ENCODE data around the gene TUB. TPM values are rescaled to one million over a fixed set of nuclear protein-coding genes. Genes with fewer than 3 reads are reported as not detected.

TUB gene
- total and polyA plus RNA-seq, 2 donors (not counting 1 experiment from before 2014, with no cell fraction given): 0.06 to 0.10 TPM

GRCh38 chr11:8055836-8056526 is 25.0 kb upstream of the TUB start:
- Mint-ChIP-seq H3K9me3 (ENCODE audit: insufficient read depth) (no peaks in the 10 kb centered on the region), H3K27ac (no peak overlapping the region), H3K27me3 (peaks cover 15% of the 10 kb centered on the region), H3K4me1 (no peaks in the 10 kb centered on the region), H3K4me3 (no peak overlapping the region)
- no peaks in the 10 kb centered on the region for H3K36me3 ChIP-seq (replicated peaks in 1 of 2; ENCODE audit: control extremely low read depth in 1 of 2, control insufficient read depth in 1 of 2, extremely low read depth in 1 of 2, insufficient read depth in 2 of 2, low read length in 1 of 2)
- H4K20me1 ChIP-seq (ENCODE audit: control insufficient read depth, insufficient read depth, low read length, poor library complexity, severe bottlenecking): no peaks in the 10 kb centered on the region
- peaks cover 0 to 2% (median 0%) of the 10 kb centered on the region in 4 experiments for H3K27me3 ChIP-seq (replicated peaks in 1 of 4; ENCODE audit: control extremely low read depth in 1 of 4, control insufficient read depth in 3 of 4, insufficient read depth in 4 of 4, low read length in 3 of 4)
- POLR2A ChIA-PET: no interaction called here
- ATAC-seq (ENCODE audit: low read depth) (no peak), DNase-seq (no peak)
- no peak overlapping the region for H2AFZ ChIP-seq (ENCODE audit: insufficient read depth, low read depth, low read length, poor library complexity, severe bottlenecking)
- H3K4me2 ChIP-seq (replicated peaks; ENCODE audit: low read depth, low read length, poor library complexity, severe bottlenecking): no peak overlapping the region
- 75% methylated on average over 8 of the region's 10 CpGs for WGBS (ENCODE audit: insufficient coverage)
- H3K27ac ChIP-seq (ENCODE audit: low read length in 2 of 2): no peak overlapping the region
- H3K4me1 ChIP-seq (ENCODE audit: control insufficient read depth in 2 of 2, insufficient read depth in 2 of 2, low read length in 2 of 2): no peaks in the 10 kb centered on the region
- TF ChIP-seq EZH2 (IDR thresholded peaks at IDR 0.05; ENCODE audit: borderline replicate concordance, insufficient read depth, low read depth, low read length, poor library complexity, severe bottlenecking): no peak
- TF ChIP-seq CTCF (IDR thresholded peaks at IDR 0.05): no peak
- no peak overlapping the region for H3K4me3 ChIP-seq (ENCODE audit: control extremely low read depth in 1 of 5, extremely low read depth in 1 of 5, insufficient read depth in 1 of 5, low read depth in 2 of 5, low read length in 4 of 5)
- H3K9me3 ChIP-seq (ENCODE audit: control extremely low read depth in 1 of 3, control insufficient read depth in 2 of 3, insufficient read depth in 1 of 3, low read length in 2 of 3): no peaks in the 10 kb centered on the region
- intact Hi-C loops (cut with micrococcal nuclease): no loop called here
- CTCF ChIA-PET: no interaction called here
- H3K79me2 ChIP-seq (ENCODE audit: control insufficient read depth, insufficient read depth, low read length): no peaks in the 10 kb centered on the region
- no peak overlapping the region for H3K9ac ChIP-seq (ENCODE audit: low read length)

- H3K36me3 ChIP-seq (replicated peaks in 1 of 2; ENCODE audit: control extremely low read depth in 1 of 2, control insufficient read depth in 1 of 2, extremely low read depth in 1 of 2, insufficient read depth in 2 of 2, low read length in 1 of 2): no peaks in the 10 kb centered on the region
- H3K9me3 ChIP-seq (ENCODE audit: control extremely low read depth in 1 of 3, control insufficient read depth in 2 of 3, insufficient read depth in 1 of 3, low read length in 2 of 3): no peaks in the 10 kb centered on the region
- DNase-seq (no peak), ATAC-seq (ENCODE audit: low read depth) (no peak)
- no peak overlapping the region for H3K27ac ChIP-seq (ENCODE audit: low read length in 2 of 2)
- H3K27me3 ChIP-seq (replicated peaks in 1 of 4; ENCODE audit: control extremely low read depth in 1 of 4, control insufficient read depth in 3 of 4, insufficient read depth in 4 of 4, low read length in 3 of 4): peaks cover 0 to 2% (median 0%) of the 10 kb centered on the region in 4 experiments
- H3K9ac ChIP-seq (ENCODE audit: low read length): no peak overlapping the region
- no peak for TF ChIP-seq EZH2 (IDR thresholded peaks at IDR 0.05; ENCODE audit: borderline replicate concordance, insufficient read depth, low read depth, low read length, poor library complexity, severe bottlenecking)
- TF ChIP-seq CTCF (IDR thresholded peaks at IDR 0.05): no peak
- WGBS (ENCODE audit: insufficient coverage): 86% methylated on average over 9 of the region's 12 CpGs
- Mint-ChIP-seq H3K27ac (no peak overlapping the region), H3K27me3 (peaks cover 12% of the 10 kb centered on the region), H3K9me3 (ENCODE audit: insufficient read depth) (no peaks in the 10 kb centered on the region), H3K4me3 (no peak overlapping the region), H3K4me1 (no peaks in the 10 kb centered on the region)
- POLR2A ChIA-PET: no interaction called here
- no peak overlapping the region for H3K4me3 ChIP-seq (ENCODE audit: control extremely low read depth in 1 of 5, extremely low read depth in 1 of 5, insufficient read depth in 1 of 5, low read depth in 2 of 5, low read length in 4 of 5)
- CTCF ChIA-PET: interaction anchor here (0.5 to 0.6 kb wide), 2 partner anchors 35 to 883 kb away, joined by 3 to 4 read pairs; no protein-coding TSS in a partner anchor
- intact Hi-C loops (cut with micrococcal nuclease): no loop called here
- H4K20me1 ChIP-seq (ENCODE audit: control insufficient read depth, insufficient read depth, low read length, poor library complexity, severe bottlenecking): no peaks in the 10 kb centered on the region
- no peak overlapping the region for H3K4me2 ChIP-seq (replicated peaks; ENCODE audit: low read depth, low read length, poor library complexity, severe bottlenecking)
- no peaks in the 10 kb centered on the region for H3K4me1 ChIP-seq (ENCODE audit: control insufficient read depth in 2 of 2, insufficient read depth in 2 of 2, low read length in 2 of 2)
- no peaks in the 10 kb centered on the region for H3K79me2 ChIP-seq (ENCODE audit: control insufficient read depth, insufficient read depth, low read length)
- no peak overlapping the region for H2AFZ ChIP-seq (ENCODE audit: insufficient read depth, low read depth, low read length, poor library complexity, severe bottlenecking)
Observed at GRCh38 chr11:8056810-8057463, 24.1 kb upstream of the TUB start.

Data from B cell (primary cell).